ENCODE measurements around the gene AK3.

DNA sequence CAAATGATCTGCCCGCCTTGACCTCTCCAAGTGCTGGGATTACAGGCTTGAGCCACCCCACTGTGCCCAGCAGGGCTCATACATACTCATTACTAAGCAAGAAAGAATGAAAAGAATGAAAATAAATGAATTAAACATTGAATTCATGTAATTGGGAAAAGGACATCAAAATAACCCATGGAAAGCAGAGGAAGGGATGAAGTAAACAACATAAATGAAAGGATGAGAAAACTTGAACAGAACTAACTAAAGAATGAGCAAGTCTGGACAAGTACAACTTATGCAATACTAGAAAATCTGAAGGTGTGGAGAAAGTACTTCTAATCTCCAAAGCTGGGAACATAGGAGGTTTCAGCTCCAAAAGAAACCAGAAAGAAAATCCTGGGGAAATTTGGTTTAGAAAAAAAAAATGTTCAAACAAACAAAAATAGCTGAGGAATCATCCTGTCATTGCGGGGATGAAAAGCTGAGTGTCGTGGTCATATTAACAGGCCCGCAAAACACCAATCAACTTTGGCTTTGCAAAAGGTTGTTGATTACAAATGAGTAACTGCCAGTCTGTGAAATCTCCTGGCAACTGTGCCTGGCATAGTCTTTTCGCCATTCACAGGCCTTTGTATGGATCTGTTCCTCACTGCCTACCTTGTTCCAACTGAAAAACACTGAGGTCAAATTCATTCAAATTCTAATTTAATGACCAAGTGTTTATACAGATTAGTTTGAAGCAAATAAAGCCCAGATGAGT lies 2.3 kb upstream of the AK3 start:
- TF ChIP-seq, protein P1, sequence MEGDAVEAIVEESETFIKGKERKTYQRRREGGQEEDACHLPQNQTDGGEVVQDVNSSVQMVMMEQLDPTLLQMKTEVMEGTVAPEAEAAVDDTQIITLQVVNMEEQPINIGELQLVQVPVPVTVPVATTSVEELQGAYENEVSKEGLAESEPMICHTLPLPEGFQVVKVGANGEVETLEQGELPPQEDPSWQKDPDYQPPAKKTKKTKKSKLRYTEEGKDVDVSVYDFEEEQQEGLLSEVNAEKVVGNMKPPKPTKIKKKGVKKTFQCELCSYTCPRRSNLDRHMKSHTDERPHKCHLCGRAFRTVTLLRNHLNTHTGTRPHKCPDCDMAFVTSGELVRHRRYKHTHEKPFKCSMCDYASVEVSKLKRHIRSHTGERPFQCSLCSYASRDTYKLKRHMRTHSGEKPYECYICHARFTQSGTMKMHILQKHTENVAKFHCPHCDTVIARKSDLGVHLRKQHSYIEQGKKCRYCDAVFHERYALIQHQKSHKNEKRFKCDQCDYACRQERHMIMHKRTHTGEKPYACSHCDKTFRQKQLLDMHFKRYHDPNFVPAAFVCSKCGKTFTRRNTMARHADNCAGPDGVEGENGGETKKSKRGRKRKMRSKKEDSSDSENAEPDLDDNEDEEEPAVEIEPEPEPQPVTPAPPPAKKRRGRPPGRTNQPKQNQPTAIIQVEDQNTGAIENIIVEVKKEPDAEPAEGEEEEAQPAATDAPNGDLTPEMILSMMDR (optimal IDR thresholded peaks at IDR 0.05 in 1 of 3, IDR thresholded peaks at IDR 0.05 in 1 of 3, conservative IDR thresholded peaks at IDR 0.05 in 1 of 3; ENCODE audit: extremely low read depth in 1 of 3, insufficient read depth in 2 of 3, low read length in 3 of 3) = no peak
- no peak for TF ChIP-seq EZH2 (IDR thresholded peaks at IDR 0.05; ENCODE audit: low read length)
